Lower leg skin (tissue), 4 donors: ENCODE measurements around the gene C9orf40. TPM values are rescaled to one million over a fixed set of nuclear protein-coding genes. Genes with fewer than 3 reads are reported as not detected.

Experiments used
- DNase-seq, 2 donors: peaks; one replicate each; pipeline ENCODE4 v3.0.0-alpha.2; 2019; ENCODE audit warnings: low spot score in 2 of 2
- H3K4me3 ChIP-seq: fragments of 200-600 bp; sonication (generic); 2 replicates; pipeline ENCODE4 v1.5.1; 2017; ENCODE audit warnings: mild to moderate bottlenecking, low read depth; ENCODE audit not compliant: poor library complexity, severe bottlenecking
- POLR2A ChIP-seq, 2 donors: fragments of 450-650 bp; IDR thresholded peaks; one replicate each; pipeline ENCODE4 v1.6.1; 2016 to 2017; ENCODE audit warnings: antibody characterized with exemption in 2 of 2, mild to moderate bottlenecking in 1 of 2, moderate library complexity in 1 of 2
- WGBS, 2 donors: methylation state at CpG; one replicate each; pipeline ENCODE4 v1.1.5; 2018; 5-methylcytosine and 5-hydroxymethylcytosine counted together
- intact Hi-C: fragments of 100-400 bp; cut with DNase I; formaldehyde crosslinking; loops from one replicate; pipeline ENCODE4 v1.15.0; 2023; ENCODE audit warnings: low total_unique reads
- total RNA-seq, 4 donors: library from RNA; depleted of rRNA; stranded (reverse); fragments of >200 nt; gene quantifications; one replicate each; pipeline ENCODE4 v1.1.0, GENCODE V29; 2016
- TF ChIP-seq, protein P1 (sequence below), 3 donors: fragments of 450-650 bp; IDR thresholded peaks; one replicate each; pipeline ENCODE4 v1.5.1; 2016; ENCODE audit warnings: antibody characterized with exemption in 3 of 3, mild to moderate bottlenecking in 3 of 3, moderate library complexity in 2 of 3

C9orf40 gene
- total RNA-seq, 4 donors from 2014 or later, result 2.1 to 4.6 (median 3.1) TPM

DNA sequence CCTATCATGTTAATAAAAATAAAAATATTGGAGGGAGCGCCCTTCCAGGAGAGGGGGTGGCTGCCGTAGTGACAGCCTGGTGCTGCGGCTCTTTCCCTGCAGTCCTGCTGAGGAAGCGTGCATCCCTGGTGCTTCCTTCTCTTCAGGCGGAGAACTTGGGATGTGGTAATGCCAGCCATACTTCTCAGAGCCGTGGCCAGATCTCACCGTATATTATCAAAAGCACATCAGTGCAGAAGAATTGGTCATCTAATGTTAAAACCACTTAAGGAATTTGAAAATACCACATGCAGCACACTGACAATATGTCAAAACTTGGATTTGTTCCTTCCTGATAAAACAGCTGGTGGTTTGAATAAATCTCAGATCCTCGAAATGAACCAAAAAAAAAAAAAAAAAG lies 17.7 kb downstream of the C9orf40 start:
- no peak for DNase-seq
- no peak overlapping the region for H3K4me3 ChIP-seq
- intact Hi-C loops, result no loop called here
- TF ChIP-seq POLR2A (IDR thresholded peaks at IDR 0.05), result no peak
- TF ChIP-seq, protein P1, sequence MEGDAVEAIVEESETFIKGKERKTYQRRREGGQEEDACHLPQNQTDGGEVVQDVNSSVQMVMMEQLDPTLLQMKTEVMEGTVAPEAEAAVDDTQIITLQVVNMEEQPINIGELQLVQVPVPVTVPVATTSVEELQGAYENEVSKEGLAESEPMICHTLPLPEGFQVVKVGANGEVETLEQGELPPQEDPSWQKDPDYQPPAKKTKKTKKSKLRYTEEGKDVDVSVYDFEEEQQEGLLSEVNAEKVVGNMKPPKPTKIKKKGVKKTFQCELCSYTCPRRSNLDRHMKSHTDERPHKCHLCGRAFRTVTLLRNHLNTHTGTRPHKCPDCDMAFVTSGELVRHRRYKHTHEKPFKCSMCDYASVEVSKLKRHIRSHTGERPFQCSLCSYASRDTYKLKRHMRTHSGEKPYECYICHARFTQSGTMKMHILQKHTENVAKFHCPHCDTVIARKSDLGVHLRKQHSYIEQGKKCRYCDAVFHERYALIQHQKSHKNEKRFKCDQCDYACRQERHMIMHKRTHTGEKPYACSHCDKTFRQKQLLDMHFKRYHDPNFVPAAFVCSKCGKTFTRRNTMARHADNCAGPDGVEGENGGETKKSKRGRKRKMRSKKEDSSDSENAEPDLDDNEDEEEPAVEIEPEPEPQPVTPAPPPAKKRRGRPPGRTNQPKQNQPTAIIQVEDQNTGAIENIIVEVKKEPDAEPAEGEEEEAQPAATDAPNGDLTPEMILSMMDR (IDR thresholded peaks at IDR 0.05), result no peak
- WGBS, 2 donors, result 51 to 68% methylated on average over 8 of the region's 8 CpGs

DNA sequence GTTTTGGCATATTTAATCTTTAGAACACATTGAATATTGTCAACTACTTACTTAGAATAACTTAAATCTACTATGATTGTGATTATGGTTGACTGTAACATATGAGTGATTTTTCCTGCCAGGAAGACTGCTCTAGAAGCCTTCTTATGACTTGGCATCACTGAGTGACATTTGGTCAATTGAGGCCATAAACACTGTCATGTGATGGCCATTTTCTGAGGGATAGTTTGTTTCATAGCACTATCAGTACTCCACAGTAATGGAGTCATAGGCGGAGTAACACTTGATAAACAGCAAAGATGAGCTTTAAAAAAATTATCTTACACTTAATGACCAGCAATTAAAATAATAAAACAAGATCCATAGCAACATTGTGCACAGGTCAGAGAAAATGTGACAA lies 31.0 kb downstream of the C9orf40 start:
- intact Hi-C loops, result no loop called here
- 96 to 100% methylated on average over 1 of the region's 1 CpG for WGBS, 2 donors
- DNase-seq, result no peak
- no peak overlapping the region for H3K4me3 ChIP-seq
- TF ChIP-seq, protein P1 (IDR thresholded peaks at IDR 0.05), result no peak
- no peak for TF ChIP-seq POLR2A (IDR thresholded peaks at IDR 0.05)

DNA sequence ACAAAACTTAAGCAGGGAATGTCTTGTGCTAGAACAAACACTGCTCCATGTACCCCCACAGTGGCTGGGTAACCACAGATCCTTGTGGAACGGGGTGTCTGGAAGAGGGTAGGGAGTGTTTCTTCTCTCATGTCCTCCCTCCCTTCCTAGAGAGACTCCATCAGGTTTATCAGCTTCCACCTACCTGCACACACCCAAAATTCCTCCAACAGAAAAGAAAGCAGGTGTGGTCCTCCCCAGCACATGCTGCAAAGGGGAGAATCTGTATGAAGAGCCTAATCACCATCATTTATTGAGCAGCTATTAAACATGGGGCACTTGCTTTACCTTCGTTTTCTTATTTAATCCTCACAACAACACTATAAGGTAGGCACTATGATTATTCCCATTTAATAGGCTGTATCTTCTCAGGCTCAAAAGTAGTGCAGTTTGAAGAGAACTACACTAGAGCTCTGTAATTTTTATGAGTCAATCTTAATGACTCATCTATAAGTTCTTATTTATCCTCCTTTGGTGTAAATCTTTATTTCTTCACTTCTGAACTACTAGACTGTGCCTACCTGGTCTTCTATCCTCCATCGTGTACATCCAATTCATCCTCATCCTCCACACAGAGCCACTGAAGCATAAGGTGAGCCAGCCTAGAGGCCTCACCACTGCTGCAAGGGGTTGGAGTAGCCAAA lies 31.6 kb downstream of the C9orf40 start:
- TF ChIP-seq, protein P1 (IDR thresholded peaks at IDR 0.05), result no peak
- TF ChIP-seq POLR2A (IDR thresholded peaks at IDR 0.05), result no peak
- WGBS, 2 donors, result 76 to 80% methylated on average over 3 of the region's 3 CpGs
- H3K4me3 ChIP-seq, result no peak overlapping the region
- intact Hi-C loops, result no loop called here
- DNase-seq, result no peak

DNA sequence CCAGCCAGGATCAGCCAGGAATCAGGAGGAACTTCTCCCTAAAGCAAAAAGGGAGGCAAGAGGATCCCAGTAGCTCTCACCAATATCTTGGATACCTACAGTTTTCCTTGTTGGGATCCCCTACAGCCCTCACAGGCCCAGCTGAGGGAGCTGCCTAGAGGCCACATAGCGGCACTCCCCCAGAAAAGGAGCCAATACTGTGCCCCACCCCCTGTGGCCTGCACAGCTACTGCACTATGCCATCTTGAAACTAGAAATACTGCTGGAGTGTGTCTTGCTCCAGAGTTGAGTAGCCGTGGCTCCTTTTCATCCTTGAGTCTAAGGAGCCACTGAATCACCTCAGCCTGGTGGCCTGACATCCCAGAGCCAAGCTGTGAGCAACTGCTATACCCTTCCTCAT lies 42.7 kb downstream of the C9orf40 start:
- intact Hi-C loops, result no loop called here
- no peak overlapping the region for H3K4me3 ChIP-seq
- 94 to 100% methylated on average over 2 of the region's 2 CpGs for WGBS, 2 donors
- no peak for DNase-seq
- TF ChIP-seq POLR2A (IDR thresholded peaks at IDR 0.05), result no peak
- TF ChIP-seq, protein P1 (IDR thresholded peaks at IDR 0.05), result no peak

DNA sequence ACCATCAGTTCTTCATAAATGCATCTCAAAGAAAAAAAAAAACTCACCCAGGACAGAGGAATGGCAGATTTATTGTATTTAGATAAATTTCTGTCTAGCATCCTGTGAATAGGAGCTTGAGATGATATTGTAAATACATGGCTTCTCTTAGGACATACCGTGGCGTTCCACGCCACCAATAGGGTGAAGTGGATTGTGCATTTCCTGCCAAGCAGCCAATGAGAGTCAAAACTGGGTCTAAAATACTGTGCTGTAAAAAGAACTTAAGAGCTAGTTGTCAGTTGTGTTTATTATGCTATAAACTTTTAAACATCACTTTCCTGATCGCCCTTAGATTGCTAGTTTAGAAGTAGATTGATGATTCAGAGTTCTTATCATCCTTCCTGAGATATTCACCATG lies 44.0 kb downstream of the C9orf40 start:
- intact Hi-C loops, result no loop called here
- DNase-seq, result no peak
- WGBS, 2 donors, result 68 to 84% methylated on average over 4 of the region's 4 CpGs
- no peak overlapping the region for H3K4me3 ChIP-seq
- TF ChIP-seq POLR2A (IDR thresholded peaks at IDR 0.05), result no peak
- TF ChIP-seq, protein P1 (IDR thresholded peaks at IDR 0.05), result no peak

DNA sequence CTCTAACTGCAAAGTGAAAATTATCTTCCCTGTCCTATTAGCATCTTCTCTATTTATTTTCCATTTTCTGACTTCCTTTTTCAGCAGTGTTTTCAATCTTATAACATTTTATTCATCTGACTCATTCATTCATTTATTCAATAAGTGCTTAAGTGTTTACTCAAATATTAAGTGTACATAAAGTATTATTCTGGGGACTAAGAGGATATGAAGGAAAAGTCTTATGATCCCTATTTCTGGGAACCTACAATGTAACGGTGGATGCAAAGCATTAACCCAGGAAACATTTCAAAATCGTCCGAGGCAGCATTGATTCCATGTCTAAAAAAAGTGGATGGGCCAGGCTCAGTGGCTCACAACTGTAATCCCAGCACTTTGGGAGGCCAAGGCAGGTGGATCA lies 45.6 kb downstream of the C9orf40 start:
- DNase-seq, result no peak
- TF ChIP-seq POLR2A (IDR thresholded peaks at IDR 0.05), result no peak
- TF ChIP-seq, protein P1 (IDR thresholded peaks at IDR 0.05), result no peak
- WGBS, 2 donors, result 82 to 89% methylated on average over 3 of the region's 3 CpGs
- intact Hi-C loops, result no loop called here
- no peak overlapping the region for H3K4me3 ChIP-seq
